H1 (cell line): Measurements from ENCODE around the gene BLTP2. TPM values are rescaled to one million over a fixed set of nuclear protein-coding genes. Genes with fewer than 3 reads are reported as not detected.

Source experiments
- CTCF ChIA-PET: fragments of 300-600 bp; sonication (Branson Sonifier 250); formaldehyde crosslinking; loops from one replicate; lab custom pipeline; 2021; ENCODE audit not compliant: partially characterized antibody; lab: Charles Lee
- POLR2A ChIA-PET: fragments of 300-600 bp; sonication (Branson Sonifier 250); formaldehyde crosslinking; loops from one replicate; lab custom pipeline; 2021; ENCODE audit warnings: inconsistent platforms; ENCODE audit not compliant: partially characterized antibody; lab: Charles Lee
- DNase-seq, 2 experiments: peaks; one replicate each; pipeline versions ENCODE4 v3.0.0 to v3.0.0-alpha.2; 2010 to 2022; ENCODE audit warnings: low spot score in 2 of 2, low read depth in 1 of 2, mixed read lengths in 1 of 2
- FAIRE-seq: peaks from 2 replicates; lab custom pipeline; 2011; peaks lifted over from hg19 to GRCh38; lab: Jason Lieb, UNC
- H2AFZ ChIP-seq: 2 replicates; pipeline ENCODE4 v1.8.1; 2012; ENCODE audit warnings: low read length, inconsistent platforms
- H2AK5ac ChIP-seq: 2 replicates; pipeline ENCODE4 v1.6.1; 2013; ENCODE audit warnings: low read depth, low read length
- H2BK120ac ChIP-seq: replicated peaks from 2 replicates; pipeline ENCODE3; 2013; ENCODE audit warnings: low read depth, low read length, inconsistent platforms
- H2BK12ac ChIP-seq: 2 replicates; pipeline ENCODE4 v1.6.1; 2013; ENCODE audit warnings: low read depth, low read length
- H2BK15ac ChIP-seq: 2 replicates; pipeline ENCODE4 v1.6.1; 2013; ENCODE audit warnings: low read length
- H2BK20ac ChIP-seq: 2 replicates; pipeline ENCODE4 v1.6.1; 2013; ENCODE audit warnings: low read length
- H2BK5ac ChIP-seq: 2 replicates; pipeline ENCODE4 v1.6.1; 2013; ENCODE audit warnings: low read depth, low read length
- H3K14ac ChIP-seq: 2 replicates; pipeline ENCODE4 v1.6.1; 2013; ENCODE audit warnings: inconsistent platforms; ENCODE audit not compliant: insufficient read length
- H3K18ac ChIP-seq: 2 replicates; pipeline ENCODE4 v1.6.1; 2013; ENCODE audit warnings: low read length; ENCODE audit errors: extremely low read depth
- H3K23ac ChIP-seq: 2 replicates; pipeline ENCODE4 v1.6.1; 2013; ENCODE audit warnings: inconsistent platforms; ENCODE audit not compliant: insufficient read length
- H3K23me2 ChIP-seq: 2 replicates; pipeline ENCODE4 v1.6.1; 2013; ENCODE audit warnings: low read depth, low read length
- H3K27ac ChIP-seq: 2 replicates; pipeline ENCODE4 v1.6.1; 2011; ENCODE audit warnings: low read depth, low read length, inconsistent platforms
- H3K27me3 ChIP-seq, 4 experiments: replicated peaks in 1 of 4; 1 replicate in 1 of 4; 2 replicates in 3 of 4; pipeline versions ENCODE4 v1.6.1 to v1.8.1; 2011 to 2013; ENCODE audit warnings: low read length in 3 of 4, mild to moderate bottlenecking in 3 of 4, inconsistent platforms in 2 of 4, mixed read lengths in 2 of 4, moderate library complexity in 1 of 4; ENCODE audit not compliant: control insufficient read depth in 3 of 4, insufficient read depth in 3 of 4; ENCODE audit errors: extremely low read depth in 1 of 4
- H3K36me3 ChIP-seq, 4 experiments: 2 replicates each; pipeline versions ENCODE4 v1.6.1 to v1.8.1; 2011 to 2013; ENCODE audit warnings: mild to moderate bottlenecking in 4 of 4, low read length in 3 of 4, moderate library complexity in 2 of 4, control low read depth in 1 of 4, inconsistent platforms in 1 of 4; ENCODE audit not compliant: insufficient read depth in 4 of 4, control insufficient read depth in 2 of 4
- H3K4ac ChIP-seq: replicated peaks from 2 replicates; pipeline ENCODE3; 2013; ENCODE audit warnings: low read length, low read depth, mixed read lengths, inconsistent platforms; ENCODE audit not compliant: insufficient read length
- H3K4me1 ChIP-seq, 4 experiments: replicated peaks in 1 of 4; 1 replicate in 1 of 4; 2 replicates in 3 of 4; pipeline versions ENCODE4 v1.6.1 to v1.8.1; 2011 to 2013; ENCODE audit warnings: low read length in 3 of 4, inconsistent platforms in 2 of 4, mixed read lengths in 1 of 4; ENCODE audit not compliant: insufficient read depth in 4 of 4, control insufficient read depth in 3 of 4
- H3K4me2 ChIP-seq, 2 experiments: 2 replicates each; pipeline versions ENCODE4 v1.6.1 to v1.8.1; 2011 to 2013; ENCODE audit warnings: low read depth in 2 of 2, low read length in 2 of 2, control low read depth in 1 of 2, inconsistent platforms in 1 of 2, mild to moderate bottlenecking in 1 of 2; ENCODE audit not compliant: insufficient read depth in 1 of 2
- H3K4me3 ChIP-seq, 4 experiments: fragments of 200-600, 300-600 bp in 1 of 4; sonication (generic), shearing (Covaris generic), sonication (Bioruptor Twin) in 1 of 4; 2 replicates each; pipeline versions ENCODE4 v1.5.1 to v1.8.1; 2011 to 2016; ENCODE audit warnings: low read length in 4 of 4, low read depth in 3 of 4, control low read depth in 2 of 4, inconsistent platforms in 2 of 4, mild to moderate bottlenecking in 2 of 4, mixed read lengths in 1 of 4, moderate library complexity in 1 of 4; ENCODE audit not compliant: insufficient read depth in 2 of 4; ENCODE audit errors: extremely low read depth in 1 of 4
- H3K56ac ChIP-seq: replicated peaks from 2 replicates; pipeline ENCODE3; 2013; ENCODE audit warnings: low read depth, mild to moderate bottlenecking, mixed read lengths, low read length, inconsistent platforms; ENCODE audit not compliant: insufficient read length
- H3K79me1 ChIP-seq: 2 replicates; pipeline ENCODE4 v1.6.1; 2013; ENCODE audit warnings: low read depth, low read length, control low read depth
- H3K79me2 ChIP-seq, 2 experiments: 2 replicates each; pipeline versions ENCODE4 v1.6.1 to v1.8.1; 2012 to 2013; ENCODE audit warnings: low read length in 2 of 2, mild to moderate bottlenecking in 2 of 2, inconsistent platforms in 1 of 2; ENCODE audit not compliant: insufficient read depth in 2 of 2, control insufficient read depth in 1 of 2
- H3K9ac ChIP-seq, 4 experiments: replicated peaks in 1 of 4; 1 replicate in 1 of 4; 2 replicates in 3 of 4; pipeline versions ENCODE4 v1.6.1 to v1.8.1; 2011 to 2013; ENCODE audit warnings: low read depth in 3 of 4, low read length in 3 of 4, control low read depth in 2 of 4, mild to moderate bottlenecking in 2 of 4, moderate library complexity in 2 of 4, inconsistent platforms in 1 of 4; ENCODE audit errors: extremely low read depth in 1 of 4
- H3K9me3 ChIP-seq, 2 experiments: 2 replicates each; pipeline versions ENCODE4 v1.6.1 to v1.8.1; 2012 to 2013; ENCODE audit warnings: mild to moderate bottlenecking in 2 of 2, moderate library complexity in 2 of 2, control low read depth in 1 of 2, inconsistent platforms in 1 of 2, low read depth in 1 of 2, low read length in 1 of 2, mixed read lengths in 1 of 2; ENCODE audit not compliant: insufficient read depth in 2 of 2
- H4K20me1 ChIP-seq, 2 experiments: replicated peaks in 1 of 2; 2 replicates each; pipeline versions ENCODE3 to v1.8.1; 2011 to 2013; ENCODE audit warnings: inconsistent platforms in 2 of 2, low read length in 2 of 2, mild to moderate bottlenecking in 1 of 2; ENCODE audit not compliant: insufficient read depth in 2 of 2, control insufficient read depth in 1 of 2
- H4K5ac ChIP-seq: 2 replicates; pipeline ENCODE4 v1.6.1; 2013; ENCODE audit warnings: low read length, low read depth, mixed read lengths, inconsistent platforms; ENCODE audit not compliant: insufficient read length
- H4K8ac ChIP-seq: 2 replicates; pipeline ENCODE4 v1.8.0; 2013; ENCODE audit warnings: mild to moderate bottlenecking, moderate library complexity, low read length, inconsistent platforms; ENCODE audit not compliant: insufficient read depth; ENCODE audit errors: extremely low read depth
- H4K91ac ChIP-seq: replicated peaks from 2 replicates; pipeline ENCODE3; 2013; ENCODE audit warnings: low read length, mixed read lengths, inconsistent platforms; ENCODE audit not compliant: insufficient read length
- BACH1 ChIP-seq: IDR thresholded peaks from 2 replicates; pipeline ENCODE4 v1.6.1; 2012; ENCODE audit warnings: low read length, improper control_type of control experiment
- KDM4A ChIP-seq: IDR thresholded peaks from one replicate; pipeline ENCODE4 v1.7.1; 2012; ENCODE audit warnings: low read depth, mild to moderate bottlenecking, moderate library complexity, low read length, inconsistent platforms; ENCODE audit not compliant: severe bottlenecking
- POU5F1 ChIP-seq: IDR thresholded peaks from 2 replicates; pipeline ENCODE4 v1.6.1; 2011; ENCODE audit warnings: low read depth, mild to moderate bottlenecking, low read length, moderate library complexity
- TAF1 ChIP-seq: IDR thresholded peaks from 2 replicates; pipeline ENCODE4 v1.6.1; 2011; ENCODE audit warnings: mild to moderate bottlenecking, low read depth, low read length
- WGBS, 2 experiments: shearing (Covaris generic) in 1 of 2; methylation state at CpG; one replicate each; pipeline versions ENCODE4 v1.1.6 to v1.1.7; 2013 to 2015; ENCODE audit warnings: low lambda C conversion rate in 2 of 2, mixed read lengths in 2 of 2, inconsistent platforms in 1 of 2, low coverage in 1 of 2, missing lambda C conversion rate in 1 of 2; ENCODE audit not compliant: insufficient replicate concordance in 2 of 2, insufficient coverage in 1 of 2, insufficient read length in 1 of 2; ENCODE audit errors: extremely low coverage in 1 of 2, missing lambda C conversion rate in 1 of 2; 5-methylcytosine and 5-hydroxymethylcytosine counted together
- polyA plus RNA-seq, 7 experiments: library from polyadenylated mRNA; depleted of rRNA in 3 of 7; stranded (reverse) in 5 of 7; unstranded in 2 of 7; fragments of >200 nt in 5 of 7; fragments of 200-250 nt in 2 of 7; gene quantifications; 1 replicate in 5 of 7; 2 replicates in 1 of 7; 4 replicates in 1 of 7; pipeline versions ENCODE4 v1.2.1 to v1.2.3, GENCODE V29; 2011 to 2013; ENCODE audit warnings: missing spikeins in 2 of 7, mixed read lengths in 2 of 7
- total RNA-seq: library from RNA; stranded (reverse); fragmentation: NEBNext Ultra II Directional; extraction: Animal tissue kit (Norgen Biotek cat#: 25700); gene quantifications from 2 replicates; pipeline ENCODE4 v1.2.1, GENCODE V29; 2021

Gene BLTP2
- total and polyA plus RNA-seq, 2 of the 8 experiments (the other 6 are each of a cell fraction or from before 2014, with no cell fraction given): 80.9 to 140 TPM

DNA sequence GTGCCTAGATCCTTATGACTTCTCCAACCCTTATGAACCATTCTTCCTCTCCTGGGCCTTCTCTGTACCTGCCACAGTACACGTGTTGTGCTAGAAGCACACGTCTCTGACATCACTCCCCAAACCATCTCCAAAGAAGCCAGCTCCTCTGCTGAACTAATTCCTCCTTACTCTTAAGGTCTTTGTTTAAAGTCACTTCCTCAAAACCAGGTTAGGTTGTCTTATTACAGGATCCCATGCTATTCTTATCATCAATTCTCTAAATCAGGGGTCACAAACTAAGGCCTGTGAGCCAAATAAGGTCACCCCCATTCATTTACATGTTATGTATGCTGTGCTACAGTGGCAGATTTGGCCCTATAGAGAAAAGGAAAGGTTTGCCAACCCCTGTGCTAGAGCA, 21.0 kb upstream of the BLTP2 start:
- no peak overlapping the region for H3K27ac ChIP-seq
- H2BK5ac ChIP-seq: no peak overlapping the region
- H3K23ac ChIP-seq: no peak overlapping the region
- ChIA-PET CTCF (no interaction called here), POLR2A (interaction anchor here (0.9 to 2.0 kb wide), 2 partner anchors 15 to 33 kb away, joined by 3 to 5 read pairs; no protein-coding TSS in a partner anchor)
- no peak overlapping the region for H2BK15ac ChIP-seq
- H4K91ac ChIP-seq: no peak overlapping the region
- H4K8ac ChIP-seq: no peak overlapping the region
- peaks cover 3% of the 10 kb centered on the region; the same call in 1 of the 2 replicates for H3K23me2 ChIP-seq
- peaks cover 0 to 1% (median 0%) of the 10 kb centered on the region in 4 experiments; a peak in 3 of 7 replicates for H3K4me1 ChIP-seq
- H2AFZ ChIP-seq: no peak overlapping the region
- no peaks in the 10 kb centered on the region for H3K27me3 ChIP-seq
- no peak overlapping the region for H4K5ac ChIP-seq
- no peak overlapping the region for H3K4ac ChIP-seq
- H3K18ac ChIP-seq: no peak overlapping the region
- no peak overlapping the region for H2BK120ac ChIP-seq
- H2BK20ac ChIP-seq: no peak overlapping the region
- TF ChIP-seq POU5F1 (no peak), TAF1 (no peak), BACH1 (no peak), KDM4A (no peak)
- peaks cover 7% of the 10 kb centered on the region for H3K79me1 ChIP-seq
- H3K56ac ChIP-seq: no peak overlapping the region
- no peak overlapping the region for H3K9ac ChIP-seq
- H3K36me3 ChIP-seq: peaks cover 4 to 21% (median 7%) of the 10 kb centered on the region in 4 experiments; a peak in 7 of 8 replicates
- H3K14ac ChIP-seq: no peak overlapping the region
- no peak overlapping the region for H2BK12ac ChIP-seq
- H2AK5ac ChIP-seq: no peak overlapping the region
- H3K9me3 ChIP-seq: no peaks in the 10 kb centered on the region
- FAIRE-seq: no peak
- WGBS, 2 experiments: 96% methylated on average over 2 of the region's 2 CpGs; no CpG with 5 or more reads in 1 of the 2 experiments
- H4K20me1 ChIP-seq: peaks cover 2 to 14% of the 10 kb centered on the region in 2 experiments
- H3K4me2 ChIP-seq: no peak overlapping the region
- H3K4me3 ChIP-seq: no peak overlapping the region
- peaks cover 22 to 67% of the 10 kb centered on the region in 2 experiments for H3K79me2 ChIP-seq
- DNase-seq: no peak
